Kidney capillary endothelial cell (primary cell): ENCODE data around the gene CCDC86.

Source experiments
- DNase-seq: peaks from one replicate; pipeline ENCODE4 v3.0.0-alpha.2; 2018; ENCODE audit warnings: low spot score

The CCDC86 gene

DNA sequence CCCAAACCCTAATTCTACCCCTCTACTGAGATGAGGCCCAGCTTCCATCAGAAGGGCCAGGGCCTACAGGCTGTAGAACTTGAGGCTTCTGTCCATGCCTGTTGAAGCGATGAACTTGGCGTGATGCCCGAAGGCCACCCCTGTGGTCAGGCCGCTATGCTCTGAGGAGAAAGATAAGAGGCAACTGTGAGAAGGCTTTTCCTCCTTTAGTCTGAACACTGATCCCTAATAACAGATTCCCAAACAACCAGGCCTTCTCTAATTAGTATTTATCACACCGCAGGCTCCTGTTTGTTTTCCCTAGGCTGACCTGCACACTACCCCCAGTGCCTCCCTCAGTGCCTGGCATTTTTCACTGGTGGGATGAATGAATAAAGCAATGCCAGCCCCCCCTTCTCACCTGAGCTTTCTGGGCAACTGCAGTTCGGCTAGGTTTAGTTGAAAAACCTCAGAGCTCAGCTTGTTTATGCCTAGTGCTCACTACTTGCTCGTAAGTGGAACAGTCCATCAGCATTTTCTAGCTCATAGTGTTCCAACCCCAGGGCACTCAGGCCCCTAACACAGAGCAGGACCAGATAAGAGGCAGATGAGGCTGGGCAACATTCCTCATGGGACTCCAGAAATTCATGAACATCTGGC, 49.3 kb downstream of the CCDC86 start:
- no peak for DNase-seq

DNA sequence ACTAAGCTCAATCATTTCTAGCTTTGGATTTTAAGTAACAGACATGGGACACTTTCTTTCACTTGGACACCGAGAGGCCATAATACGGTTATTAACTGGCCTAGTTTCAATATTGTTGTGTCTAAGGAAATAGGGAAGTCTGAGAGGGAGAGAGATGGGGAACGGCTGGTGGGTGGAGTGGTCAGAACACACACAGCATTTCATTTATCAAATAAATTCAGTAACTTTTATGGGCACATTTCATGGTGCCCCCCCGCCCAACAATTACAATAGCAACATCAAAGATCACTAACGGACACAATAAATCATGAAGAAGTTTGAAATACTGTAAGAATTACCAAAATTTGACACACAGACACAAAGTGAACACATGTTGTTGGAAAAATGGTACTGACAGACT, 53.8 kb downstream of the CCDC86 start:
- DNase-seq: no peak

DNA sequence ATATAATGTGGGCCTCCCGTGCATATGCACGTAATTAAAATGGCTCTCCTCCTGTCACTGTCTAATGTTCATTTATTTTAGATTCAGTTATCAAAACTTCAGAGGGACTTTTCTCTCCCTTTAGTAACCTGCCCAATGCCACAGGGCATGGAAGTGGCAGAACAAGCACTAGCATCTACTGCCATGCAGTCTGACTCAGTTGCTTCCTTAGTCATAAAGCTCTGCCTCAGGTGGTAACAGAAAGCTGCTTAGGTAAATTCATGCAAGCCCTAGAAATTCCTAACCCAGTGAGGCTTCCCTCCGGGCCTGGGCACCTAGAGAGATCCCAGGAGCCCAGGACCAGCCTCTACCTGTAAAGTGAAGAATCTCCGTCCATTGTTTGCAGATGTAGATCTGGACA, 55.6 kb downstream of the CCDC86 start:
- DNase-seq: no peak

DNA sequence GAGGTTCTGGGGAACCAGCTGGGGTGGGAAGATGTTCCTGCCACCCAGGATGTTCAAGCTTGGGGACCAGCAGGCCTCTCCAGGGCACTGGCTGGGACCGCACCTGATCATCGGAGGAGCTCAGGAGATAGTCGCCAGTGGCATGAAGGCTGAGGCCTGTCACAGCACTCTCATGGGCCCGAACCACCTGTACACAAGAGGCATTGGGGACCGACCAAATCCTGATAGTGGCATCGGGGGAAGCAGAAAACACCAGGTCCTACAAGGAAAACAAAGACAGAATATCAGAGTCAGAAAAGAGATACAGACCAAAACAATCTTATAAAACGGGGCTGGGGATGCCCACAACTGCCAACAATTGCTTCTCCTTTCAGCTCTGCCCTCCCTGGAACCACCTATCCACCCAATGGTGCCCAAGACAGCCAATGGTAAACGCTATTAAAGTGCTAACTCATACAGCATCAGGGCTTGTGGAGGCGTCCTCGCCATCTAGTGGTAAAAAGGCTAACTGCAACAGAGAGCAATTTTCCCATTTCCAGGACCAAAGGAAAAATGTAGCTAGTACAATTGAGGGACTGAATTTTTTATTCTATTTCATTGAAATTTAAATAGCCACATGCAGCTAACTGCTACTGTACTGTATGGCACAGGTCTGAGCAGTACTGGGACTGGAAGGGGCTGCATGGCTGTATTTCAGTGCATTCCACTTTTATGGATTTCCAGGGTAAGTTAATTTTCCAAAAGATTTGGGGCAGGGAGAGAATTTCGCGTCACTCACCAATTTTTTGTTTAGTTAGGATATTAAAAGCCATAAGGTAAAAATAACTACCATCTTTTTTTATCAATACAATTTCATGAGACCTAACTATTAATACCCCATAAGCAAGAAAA, 57.4 kb downstream of the CCDC86 start:
- DNase-seq: peak; percentile 75

DNA sequence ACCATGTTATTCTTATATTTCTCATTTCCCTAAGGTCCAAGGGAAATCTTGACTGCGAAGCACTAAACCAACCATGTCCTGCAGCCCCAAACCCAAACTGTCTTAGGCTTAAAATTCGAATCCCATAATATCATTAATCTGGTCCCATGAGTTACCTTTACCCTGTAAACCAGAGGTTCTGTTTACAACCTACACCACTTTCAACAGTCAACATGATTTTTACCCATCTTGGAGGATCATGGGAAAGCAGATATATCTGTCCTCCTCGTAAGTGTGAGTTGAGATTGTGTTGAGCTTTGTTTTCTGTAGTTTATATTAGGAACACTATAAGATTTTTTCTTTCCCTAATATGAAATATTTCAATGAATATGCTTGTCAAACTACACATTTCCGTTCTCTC, 58.1 kb downstream of the CCDC86 start:
- DNase-seq: no peak
